C4-2B (cell line): ENCODE data around the gene ARID5B.

Experiments used
- CTCF ChIP-seq: fragments of 450-650 bp; conservative IDR thresholded peaks from 2 replicates; pipeline ENCODE4 v1.5.1; 2017; ENCODE audit warnings: mild to moderate bottlenecking
- ZFX ChIP-seq: fragments of 450-650 bp; IDR thresholded peaks from 2 replicates; pipeline ENCODE4 v1.6.1; 2017

- TF ChIP-seq CTCF (no peak), ZFX (no peak)
Measured at GRCh38 chr10:61974601-61975390, 73.3 kb downstream of the ARID5B start.
